SK-N-SH treated with all-trans-retinoic acid at 6 μM for 48 hours (cell line): Measurements from ENCODE around the gene NDOR1.

Experiments
- ARNTL ChIP-seq: fragments of 450-650 bp; formaldehyde crosslinking; IDR thresholded peaks from 2 replicates; pipeline ENCODE4 v1.5.0; 2020; ENCODE audit warnings: low read depth, mild to moderate bottlenecking, moderate library complexity, borderline replicate concordance
- CREB5 ChIP-seq: fragments of 250-450 bp; sonication (Bioruptor Pico); IDR thresholded peaks from 2 replicates; pipeline ENCODE4 v1.5.1; 2020; ENCODE audit warnings: low read depth, mild to moderate bottlenecking, moderate library complexity
- GLIS3 ChIP-seq: fragments of 250-450 bp; sonication (Bioruptor Pico); IDR thresholded peaks from 2 replicates; pipeline ENCODE4 v1.5.0; 2020; ENCODE audit warnings: mild to moderate bottlenecking, moderate library complexity
- TSHZ2 ChIP-seq: fragments of 250-450 bp; sonication (Bioruptor Pico); IDR thresholded peaks from 2 replicates; pipeline ENCODE4 v1.5.0; 2020; ENCODE audit warnings: mild to moderate bottlenecking, moderate library complexity
- ZFP3 ChIP-seq: fragments of 250-450 bp; sonication (Bioruptor Pico); IDR thresholded peaks from 2 replicates; pipeline ENCODE4 v1.5.0; 2020; ENCODE audit warnings: mild to moderate bottlenecking, moderate library complexity
- ZFP30 ChIP-seq: fragments of 450-650 bp; formaldehyde crosslinking; IDR thresholded peaks from 2 replicates; pipeline ENCODE4 v1.5.0; 2022; ENCODE audit warnings: mild to moderate bottlenecking, moderate library complexity
- TF ChIP-seq, protein P1 (sequence below): fragments of 250-450 bp; sonication (Bioruptor Pico); IDR thresholded peaks from 2 replicates; pipeline ENCODE4 v1.8.0; 2020; ENCODE audit warnings: mild to moderate bottlenecking, moderate library complexity, borderline replicate concordance

GRCh38 chr9:137194909-137195308 lies 10.6 kb upstream of the NDOR1 start:
- no peak for TF ChIP-seq CREB5 (CRISPR knock-in tag)
- TF ChIP-seq, protein P1, sequence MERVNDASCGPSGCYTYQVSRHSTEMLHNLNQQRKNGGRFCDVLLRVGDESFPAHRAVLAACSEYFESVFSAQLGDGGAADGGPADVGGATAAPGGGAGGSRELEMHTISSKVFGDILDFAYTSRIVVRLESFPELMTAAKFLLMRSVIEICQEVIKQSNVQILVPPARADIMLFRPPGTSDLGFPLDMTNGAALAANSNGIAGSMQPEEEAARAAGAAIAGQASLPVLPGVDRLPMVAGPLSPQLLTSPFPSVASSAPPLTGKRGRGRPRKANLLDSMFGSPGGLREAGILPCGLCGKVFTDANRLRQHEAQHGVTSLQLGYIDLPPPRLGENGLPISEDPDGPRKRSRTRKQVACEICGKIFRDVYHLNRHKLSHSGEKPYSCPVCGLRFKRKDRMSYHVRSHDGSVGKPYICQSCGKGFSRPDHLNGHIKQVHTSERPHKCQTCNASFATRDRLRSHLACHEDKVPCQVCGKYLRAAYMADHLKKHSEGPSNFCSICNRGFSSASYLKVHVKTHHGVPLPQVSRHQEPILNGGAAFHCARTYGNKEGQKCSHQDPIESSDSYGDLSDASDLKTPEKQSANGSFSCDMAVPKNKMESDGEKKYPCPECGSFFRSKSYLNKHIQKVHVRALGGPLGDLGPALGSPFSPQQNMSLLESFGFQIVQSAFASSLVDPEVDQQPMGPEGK (CRISPR knock-in tag): no peak
- TF ChIP-seq ARNTL (CRISPR knock-in tag): no peak
- TF ChIP-seq TSHZ2: no peak
- TF ChIP-seq ZFP30 (CRISPR knock-in tag): no peak
- TF ChIP-seq ZFP3 (CRISPR knock-in tag): no peak
- no peak for TF ChIP-seq GLIS3
